GM18517 (cell line): ENCODE measurements around the gene NUDT4.
"Not testable (repeated sequence)": the region's sequence is repeated elsewhere in the genome, so short reads cannot be mapped to it uniquely, and the experiment has no call there.

ENCODE experiments used
- ATAC-seq: cut with Tn5 transposase; IDR thresholded peaks from one replicate; pipeline ENCODE4 v1.9.1; 2021; ENCODE audit warnings: mild to moderate bottlenecking, moderate library complexity; ENCODE audit not compliant: unreplicated experiment

NUDT4 gene

DNA sequence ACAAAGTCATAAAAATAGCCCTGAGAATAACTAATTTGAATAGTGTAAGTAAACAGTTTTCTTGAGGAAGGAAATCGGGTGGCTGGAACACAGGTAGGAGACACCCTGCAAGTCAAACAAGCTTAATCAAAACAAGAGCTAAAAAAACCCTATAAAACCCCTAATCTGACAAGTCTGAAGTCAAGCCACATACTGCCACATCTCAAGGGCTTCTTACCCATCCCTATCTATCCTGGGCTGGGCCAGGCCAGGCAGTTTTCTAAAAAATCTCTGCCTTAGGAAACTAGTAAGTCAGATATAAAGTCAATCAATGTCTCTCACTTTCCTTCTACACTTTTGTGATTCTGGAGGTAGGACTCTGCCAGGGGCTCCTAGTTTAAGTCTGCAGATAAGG lies 48.7 kb downstream of the NUDT4 start:
- ATAC-seq = peak; percentile 38

DNA sequence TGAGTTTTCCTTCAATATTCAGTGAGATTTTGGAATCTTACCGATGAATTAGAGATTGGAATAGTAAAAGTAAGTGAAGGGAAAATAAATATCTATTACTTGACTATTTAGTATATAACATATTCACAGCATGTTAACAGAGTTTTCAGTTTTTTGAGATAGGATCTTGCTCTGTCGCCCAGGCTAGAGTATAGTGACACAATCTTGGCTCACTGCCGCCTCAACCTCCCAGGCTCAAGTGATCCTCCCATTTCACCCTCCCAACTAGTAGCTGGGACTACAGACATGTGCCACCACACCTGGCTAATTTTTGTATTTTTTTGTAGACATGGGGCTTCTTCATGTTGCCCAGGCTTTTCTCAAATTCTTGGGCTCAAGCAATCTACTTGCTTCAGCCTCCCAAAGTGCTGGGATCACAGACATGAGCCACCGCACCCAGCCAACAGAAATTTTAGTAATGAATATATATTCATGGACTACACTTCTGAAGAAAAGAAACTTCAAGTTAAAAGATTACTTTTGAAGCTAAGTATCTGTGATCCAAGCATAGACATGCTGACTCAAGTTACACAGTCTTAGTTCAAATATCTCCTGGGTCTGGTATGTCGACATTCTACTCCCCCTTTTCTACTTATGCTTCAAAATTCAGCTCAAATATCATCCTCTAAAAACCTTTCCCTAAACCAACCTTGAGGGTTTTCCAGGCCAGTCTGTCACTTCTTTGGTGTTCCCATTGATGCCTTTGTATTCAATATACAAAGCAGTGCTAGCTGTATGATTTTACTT lies 50.2 kb downstream of the NUDT4 start:
- no peak for ATAC-seq

DNA sequence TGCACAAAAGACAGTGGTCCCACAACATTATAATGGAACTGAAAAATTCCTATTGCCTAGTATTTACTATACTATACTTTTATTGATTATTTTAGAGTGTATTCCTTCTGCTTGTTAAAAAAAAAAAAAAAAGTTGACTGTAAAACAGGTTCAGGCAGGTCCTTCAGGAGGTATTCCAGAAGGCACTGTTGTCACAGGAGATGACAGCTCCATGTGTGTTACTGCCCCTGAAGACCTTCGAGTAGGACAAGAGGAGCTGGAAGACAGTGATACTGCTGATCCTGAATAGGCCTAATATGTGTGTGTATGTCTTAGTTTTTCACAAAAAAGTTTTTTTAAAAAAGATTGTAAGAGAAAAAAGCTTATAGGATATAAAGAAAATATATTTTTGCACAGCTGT lies 51.7 kb downstream of the NUDT4 start:
- ATAC-seq = no peak

DNA sequence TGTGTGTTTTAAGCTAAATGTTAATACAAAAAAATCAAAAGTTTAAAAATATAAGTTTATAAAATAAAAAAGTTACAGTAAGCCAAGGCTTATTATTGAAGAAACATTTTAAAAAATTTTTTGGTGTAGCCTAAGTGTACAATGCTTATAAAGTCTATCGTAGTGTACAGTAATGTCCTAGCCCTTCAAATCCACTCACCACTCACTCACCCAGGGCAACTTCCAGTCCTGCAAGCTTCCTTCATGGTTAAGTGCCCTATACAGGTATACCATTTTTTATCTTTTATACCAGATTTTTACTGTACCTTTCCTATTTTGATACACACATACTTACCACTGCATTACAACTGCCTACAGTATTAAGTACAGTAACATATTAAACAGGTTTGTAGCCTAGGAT lies 52.1 kb downstream of the NUDT4 start:
- ATAC-seq = no peak

DNA sequence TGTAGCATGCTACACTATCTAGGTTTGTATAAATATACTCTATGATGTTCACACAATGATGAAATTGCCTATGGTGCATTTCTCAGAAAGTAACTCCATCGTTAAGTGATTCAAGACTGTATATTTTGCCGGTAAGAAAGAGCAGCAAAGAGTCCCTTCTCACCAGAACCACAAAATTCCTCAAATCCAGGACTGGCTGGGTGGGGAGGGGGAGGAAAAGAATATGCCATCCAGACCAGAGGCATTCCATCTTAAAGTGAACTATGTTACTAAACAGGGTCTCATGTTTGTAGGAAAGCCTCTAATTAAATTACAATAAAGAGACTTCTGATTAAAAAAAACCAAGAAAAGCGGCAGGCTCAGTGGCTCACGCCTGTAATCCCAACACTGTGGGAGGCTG lies 52.6 kb downstream of the NUDT4 start:
- ATAC-seq = no peak

DNA sequence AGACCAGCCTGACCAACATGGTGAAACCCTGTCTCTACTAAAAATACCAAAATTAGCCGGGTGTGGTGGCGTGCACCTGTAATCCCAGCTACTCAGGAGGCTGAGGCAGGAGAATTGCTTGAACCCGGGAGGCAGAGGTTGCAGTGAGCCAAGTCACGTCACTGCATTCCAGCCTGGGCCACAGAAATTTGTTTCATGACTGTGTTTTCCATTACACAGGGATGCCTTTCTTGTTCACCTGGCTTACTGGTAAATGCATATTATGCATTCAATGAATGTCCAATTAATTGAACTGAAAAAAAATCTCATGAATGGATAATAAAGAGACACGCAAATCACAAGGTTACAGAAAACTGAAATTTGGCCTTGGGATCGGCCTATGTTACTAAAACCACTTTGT lies 54.3 kb downstream of the NUDT4 start:
- not testable (repeated sequence) for ATAC-seq

DNA sequence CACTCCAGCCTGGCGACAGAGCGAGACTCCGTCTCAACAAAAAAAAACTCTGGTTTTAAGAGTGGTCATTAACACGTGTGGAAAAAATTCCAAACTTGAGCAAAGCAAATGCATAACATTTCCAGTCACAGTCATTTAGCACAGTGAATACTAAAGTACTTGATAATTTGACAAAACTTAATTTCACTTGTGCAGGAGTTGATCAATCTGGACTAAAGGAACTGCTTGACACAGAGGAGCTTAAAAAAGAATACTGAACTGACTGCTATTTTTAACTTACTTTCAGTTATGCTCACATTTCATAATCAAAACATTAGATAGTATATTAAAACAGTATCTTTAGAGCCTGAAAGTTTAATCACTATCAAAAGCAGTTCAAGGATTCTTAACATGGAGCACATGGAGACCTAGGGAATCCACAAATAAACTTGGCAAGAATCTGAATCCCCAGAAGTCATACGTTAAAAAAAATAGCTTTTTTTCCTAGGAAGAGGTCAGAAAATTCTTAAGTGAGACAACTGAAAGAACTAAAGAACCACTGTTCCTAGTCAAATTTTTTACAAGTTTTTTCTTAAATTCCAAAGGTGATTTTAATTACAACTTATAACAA lies 56.6 kb downstream of the NUDT4 start:
- no peak for ATAC-seq

DNA sequence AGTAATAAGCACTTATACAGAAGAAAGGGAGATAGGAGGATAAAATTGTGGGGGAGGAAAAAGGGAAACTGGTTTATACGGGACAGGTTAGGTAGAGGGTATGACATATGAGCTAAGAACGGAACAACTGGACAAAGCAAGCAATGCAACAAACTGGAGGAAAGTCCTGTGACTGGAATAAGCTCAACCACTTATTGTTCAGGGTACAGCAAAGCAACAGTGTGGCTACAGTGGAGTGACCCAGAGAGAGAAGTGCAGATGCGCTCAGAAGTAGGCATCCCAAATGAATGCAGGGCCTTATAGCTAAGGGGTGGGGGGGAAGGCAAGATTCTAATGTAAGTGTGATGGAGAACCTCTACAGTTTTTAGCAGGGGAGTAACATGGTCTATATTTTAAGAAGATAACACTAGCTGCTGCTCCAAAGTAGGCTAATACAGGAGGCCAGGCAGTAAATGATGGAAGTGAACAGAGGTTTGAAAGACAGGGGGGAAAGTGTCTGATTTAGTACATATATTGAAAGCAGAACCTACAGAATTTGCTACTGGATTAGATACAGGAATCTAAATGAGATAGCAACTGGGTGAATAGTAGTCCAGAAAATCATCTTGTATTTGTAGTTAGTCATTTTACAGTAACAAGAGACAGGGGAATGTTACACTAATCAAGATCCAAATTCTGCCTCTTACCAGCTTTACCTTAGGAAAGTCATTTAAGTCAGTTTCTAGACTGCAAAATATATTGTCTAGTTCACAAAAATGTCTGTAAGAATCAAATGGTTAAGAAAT lies 60.7 kb downstream of the NUDT4 start:
- no peak for ATAC-seq

DNA sequence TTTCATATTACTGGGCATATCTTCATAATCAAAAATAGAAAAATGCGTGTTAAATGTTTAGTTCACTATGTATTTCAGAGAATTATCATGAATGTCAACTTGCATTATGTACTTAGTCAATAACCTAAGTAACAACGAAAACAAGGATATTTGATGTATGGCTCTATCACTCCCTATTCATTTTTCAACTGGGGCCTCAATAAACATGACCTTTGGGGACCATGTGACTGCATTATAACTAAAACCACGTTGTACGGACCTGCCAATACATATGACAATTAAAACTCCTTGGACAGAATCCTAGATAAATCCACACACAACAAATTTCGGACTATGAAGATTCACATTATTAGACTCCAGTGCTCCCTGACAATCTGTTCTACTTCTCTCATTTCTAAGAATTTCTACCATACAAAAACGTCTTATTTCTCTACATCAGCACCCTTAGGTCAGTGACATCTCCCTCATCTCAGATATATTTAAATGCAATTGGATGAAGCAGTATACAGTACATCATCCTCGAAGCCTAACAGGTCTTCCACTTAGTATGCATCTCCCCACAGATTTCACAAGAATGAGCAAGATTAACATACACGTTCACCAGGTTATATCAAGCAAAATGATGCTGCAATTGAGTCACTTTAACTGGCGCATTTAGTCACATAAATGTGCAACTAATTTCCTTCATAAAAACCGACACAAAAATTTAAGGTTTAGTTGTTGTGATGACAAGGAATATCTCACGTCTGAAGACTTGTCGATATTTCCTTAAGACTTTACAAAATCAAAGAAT lies 62.5 kb downstream of the NUDT4 start:
- no peak for ATAC-seq

DNA sequence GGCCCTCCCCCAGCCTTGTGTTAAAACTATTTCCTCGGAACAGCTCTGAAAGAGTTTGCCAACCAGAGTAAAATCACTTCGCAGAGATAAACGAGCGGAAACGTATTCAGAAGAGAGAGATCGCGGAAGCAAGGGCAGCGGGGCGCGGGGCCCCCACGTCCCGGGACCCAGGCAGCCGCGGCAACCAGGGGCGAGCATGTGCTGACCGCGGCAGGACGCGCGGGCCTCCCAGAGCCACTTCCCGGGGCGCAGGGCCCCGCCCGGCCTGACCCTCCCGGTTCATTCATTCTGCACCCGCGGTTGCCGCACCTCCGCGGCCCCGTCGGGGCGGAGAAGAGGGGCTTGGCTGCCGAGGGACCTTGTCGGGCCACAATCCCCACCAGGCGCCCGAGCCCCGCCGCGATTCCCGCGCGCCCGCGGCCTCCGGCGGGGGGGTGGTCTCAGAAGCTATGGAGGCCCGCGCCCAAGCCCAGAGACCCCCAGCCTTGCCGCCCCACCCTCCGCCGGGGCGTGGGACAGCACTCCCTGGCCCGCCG lies 63.4 kb downstream of the NUDT4 start:
- ATAC-seq = peak; percentile 2

DNA sequence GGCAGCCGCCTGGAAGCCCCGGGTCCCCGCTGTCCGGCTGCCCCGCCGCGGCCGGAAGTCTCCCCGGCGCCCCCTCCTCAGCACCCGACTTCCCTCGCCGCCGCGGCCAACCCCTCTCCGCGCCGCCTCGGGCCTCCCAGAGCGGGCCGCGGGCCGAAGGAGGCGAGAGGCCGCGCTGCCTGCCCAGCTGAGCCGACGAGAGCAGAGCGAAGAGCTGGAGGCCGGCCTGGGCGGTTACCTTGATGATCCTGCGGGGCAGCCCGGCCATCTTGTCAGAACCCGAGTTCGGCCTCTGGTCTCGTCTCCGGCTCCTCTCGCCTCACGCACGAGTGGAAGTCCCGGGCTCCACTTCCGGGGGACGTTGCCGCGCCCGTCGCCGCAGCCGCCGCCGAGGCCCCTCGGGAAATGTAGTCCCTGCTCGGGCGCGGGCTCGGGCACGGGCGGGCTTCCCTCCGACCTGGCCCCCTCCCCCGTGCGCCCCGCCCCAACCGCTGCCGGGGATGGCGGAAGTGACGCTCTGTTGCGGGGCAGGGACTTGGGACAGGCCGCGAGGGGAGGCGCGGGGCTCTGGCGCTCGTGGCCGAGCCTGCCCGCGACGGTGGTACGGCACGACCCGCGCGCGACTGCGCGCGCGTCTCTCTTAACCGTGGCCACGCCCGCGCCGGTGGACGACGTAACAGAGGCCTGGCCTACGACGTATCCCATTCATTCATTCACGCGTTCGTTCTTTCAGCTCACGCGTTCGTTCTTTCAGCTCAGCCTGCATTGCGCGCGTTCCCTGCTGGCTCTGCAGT lies 64.1 kb downstream of the NUDT4 start, which contains the start of gene UBE2N:
UBE2N (minus strand) TSS at position 331 of the 794 bp plus-strand sequence; CDS start at position 268, 63 bp downstream.
- ATAC-seq = peak; percentile 73

DNA sequence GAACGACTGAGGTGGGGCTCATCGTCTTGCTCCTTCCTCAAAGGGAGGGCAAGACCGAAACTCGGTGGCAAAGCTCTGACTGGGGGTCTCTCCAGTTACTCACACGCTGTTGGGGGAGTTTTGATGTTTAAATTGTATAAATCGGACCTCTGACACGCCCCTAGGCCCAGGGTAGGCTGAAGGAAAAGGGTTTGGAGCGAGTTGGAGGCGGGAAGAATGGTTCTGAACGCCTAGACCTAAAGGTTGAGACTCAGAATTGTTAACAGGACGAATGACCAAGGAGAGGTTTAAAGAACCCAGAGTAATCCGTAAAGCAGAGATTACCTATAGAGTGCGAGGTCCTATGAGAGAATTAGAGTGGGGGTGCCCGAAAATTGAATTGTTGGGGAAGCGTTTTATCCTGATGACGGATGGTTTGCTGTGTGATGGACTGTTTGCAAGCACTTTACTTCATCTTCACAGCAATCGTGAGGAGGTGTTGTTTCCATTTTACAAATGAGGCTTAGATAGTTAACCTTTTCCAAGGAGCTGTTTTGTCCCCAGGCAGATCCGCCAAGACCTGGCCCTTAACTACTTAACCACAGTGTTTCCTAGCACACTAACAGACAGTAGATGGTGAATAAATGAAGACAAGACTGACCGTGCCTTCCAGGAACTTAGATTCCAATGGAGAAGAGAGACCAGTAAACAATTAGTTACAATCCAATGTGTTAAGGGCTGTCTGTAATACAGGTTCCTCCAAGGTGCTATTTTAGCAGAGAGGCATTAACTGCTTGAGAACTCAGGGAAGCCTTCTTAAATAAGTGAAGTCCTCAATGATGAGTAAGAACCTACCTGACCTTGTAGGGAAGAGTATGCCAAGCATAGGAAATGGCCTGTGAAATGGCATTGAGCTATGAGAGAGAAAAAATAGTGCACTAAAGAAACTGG lies 65.0 kb downstream of the NUDT4 start:
- ATAC-seq = no peak

DNA sequence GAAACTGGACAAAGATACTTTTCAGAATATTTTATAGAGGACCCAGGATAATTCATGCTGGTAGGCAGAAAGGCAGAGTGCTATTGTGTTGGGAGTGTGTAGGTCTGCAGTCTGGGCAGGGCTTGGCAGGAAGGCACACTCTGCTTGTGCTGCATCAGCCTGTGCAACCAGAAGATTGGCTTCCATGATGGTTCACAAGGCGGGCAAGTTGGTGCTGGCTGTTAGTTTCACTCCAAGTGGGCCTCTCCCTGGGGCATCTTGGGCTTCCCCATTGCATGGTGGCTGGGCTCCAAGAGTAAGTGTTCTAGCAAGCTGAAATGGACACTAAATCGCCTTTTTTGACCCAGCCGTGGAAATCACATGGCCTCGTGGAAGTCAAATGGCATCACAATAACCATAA lies 65.9 kb downstream of the NUDT4 start:
- ATAC-seq = no peak

DNA sequence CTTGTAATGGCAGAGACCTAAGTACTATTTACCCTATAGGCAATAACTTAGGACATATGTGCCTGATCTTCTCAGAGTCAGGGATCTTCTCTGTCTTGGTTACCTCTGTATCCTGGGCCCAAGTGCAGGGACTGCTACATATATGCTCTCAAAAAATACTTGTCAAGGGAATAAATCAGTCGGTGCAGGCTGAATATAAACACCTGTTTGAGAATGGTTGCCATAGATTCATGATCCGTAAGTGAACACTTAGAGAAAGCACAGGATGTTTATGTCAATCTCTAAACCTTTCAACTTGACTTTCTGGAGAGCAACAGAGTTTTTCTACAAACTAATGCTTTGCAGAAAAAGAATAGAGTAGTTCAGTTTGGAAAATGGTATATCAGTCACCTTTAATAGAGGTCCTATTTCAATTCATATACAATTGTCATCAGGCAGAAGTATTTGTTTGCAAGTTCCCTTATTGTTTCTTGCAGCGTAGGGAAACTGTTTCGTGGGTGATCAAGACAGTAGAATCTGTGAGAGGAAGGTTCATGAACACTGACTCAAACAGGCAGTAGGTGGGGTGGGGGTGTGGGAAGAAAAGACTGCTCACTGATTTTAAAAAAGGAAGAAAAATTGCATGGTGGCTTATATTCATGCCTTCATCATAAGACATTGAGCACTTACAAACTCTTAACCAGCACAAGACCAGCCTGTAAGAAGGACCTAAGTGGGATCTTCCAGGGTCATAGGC lies 70.0 kb downstream of the NUDT4 start:
- no peak for ATAC-seq

DNA sequence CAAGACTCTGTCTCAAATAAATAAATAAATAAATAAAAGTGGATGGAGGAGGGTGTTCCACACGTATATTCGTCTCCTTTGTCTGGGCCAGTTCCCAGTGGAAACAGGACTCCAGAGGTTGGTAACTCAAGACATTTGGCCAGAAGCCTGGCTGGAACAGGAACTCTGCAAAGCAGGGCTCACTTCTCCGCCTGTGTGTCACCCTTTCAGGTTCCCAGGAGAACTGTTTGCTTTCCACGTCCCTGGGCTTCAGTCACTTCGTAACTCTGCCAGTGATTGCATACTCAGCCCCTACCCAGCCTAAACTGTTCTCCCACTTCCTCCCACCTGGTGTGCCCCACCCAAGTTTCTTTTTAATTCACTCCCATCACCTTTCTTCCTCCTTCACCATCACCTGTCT lies 71.1 kb downstream of the NUDT4 start:
- ATAC-seq = no peak

DNA sequence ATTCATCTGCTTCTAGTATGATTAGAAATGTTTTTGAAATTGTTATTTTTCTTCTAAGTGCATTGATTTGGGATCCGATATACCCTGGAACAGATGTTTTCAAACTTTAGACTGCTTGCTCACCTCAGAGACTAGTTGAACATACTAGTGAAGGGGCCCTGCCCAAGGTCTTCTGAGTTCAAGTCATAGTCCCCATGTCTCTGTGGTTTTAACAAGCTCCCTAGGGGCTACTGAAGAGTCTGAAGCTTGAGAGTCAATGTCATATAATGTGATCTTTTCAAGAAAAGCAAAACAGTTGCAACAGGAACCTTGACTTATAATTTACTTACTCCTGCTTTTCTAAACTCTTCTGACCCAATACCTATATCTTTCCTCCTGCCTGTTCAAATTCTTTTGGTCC lies 71.6 kb downstream of the NUDT4 start:
- ATAC-seq = peak; percentile 91

DNA sequence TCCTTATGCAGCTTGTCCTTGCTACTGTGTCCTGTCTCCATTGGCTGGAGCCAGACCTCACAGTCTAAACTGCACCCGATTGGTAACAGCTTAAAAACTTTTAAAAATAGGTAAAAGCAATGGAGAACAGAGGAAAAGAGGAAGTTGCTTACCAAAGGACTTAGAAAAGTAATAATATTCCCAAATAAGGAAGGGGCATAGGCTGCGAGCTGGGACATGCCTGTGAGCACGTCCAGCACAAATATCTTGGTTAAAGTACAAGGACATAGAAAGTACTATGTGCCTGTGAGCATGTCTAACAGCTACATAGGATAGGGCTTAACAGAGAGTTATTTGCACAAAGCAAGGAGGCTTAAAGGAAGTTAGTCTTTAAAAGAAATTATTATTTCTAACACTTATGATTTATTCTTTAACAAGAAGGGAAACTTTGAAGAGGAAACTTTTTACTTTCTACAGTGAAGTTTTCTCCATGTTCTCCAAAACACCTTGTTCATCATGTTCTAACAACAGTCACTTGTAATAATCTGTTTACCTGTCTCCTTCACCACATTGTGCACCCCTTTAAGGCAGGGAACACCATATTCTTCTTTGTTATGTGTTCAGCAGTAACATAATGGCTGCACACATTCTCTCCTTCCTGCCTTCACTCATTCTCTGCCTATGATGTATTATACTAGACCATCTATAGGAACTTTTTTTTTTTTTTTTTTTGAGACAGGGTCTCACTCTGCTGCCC lies 73.9 kb downstream of the NUDT4 start:
- no peak for ATAC-seq

DNA sequence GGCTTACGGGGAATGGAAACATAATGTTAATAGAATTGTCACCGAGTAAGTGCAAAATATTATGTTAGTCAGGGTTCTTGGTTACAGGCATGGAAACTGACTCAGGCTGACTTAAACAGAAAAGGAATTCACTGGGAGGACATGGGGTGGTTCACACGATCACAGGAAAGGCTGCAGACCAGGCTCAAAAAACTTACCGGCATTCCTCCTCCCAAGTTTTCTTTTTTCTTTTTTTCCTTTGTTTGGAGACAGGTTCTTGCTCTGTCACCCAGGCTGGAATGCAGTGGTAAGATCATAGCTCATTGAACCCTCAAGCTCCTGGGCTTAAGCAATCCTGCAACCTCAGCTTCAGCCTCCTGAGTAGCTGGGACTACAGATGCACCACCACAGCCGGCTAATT lies 75.9 kb downstream of the NUDT4 start:
- ATAC-seq = no peak
